Chondrocyte (in vitro differentiated cells): ENCODE results near the gene UCHL3. TPM values are rescaled to one million over a fixed set of nuclear protein-coding genes. Genes with fewer than 3 reads are reported as not detected.
A peak's percentile ranks its signal among the peaks of the same experiment; 100 is the strongest.

Source experiments
- DNase-seq: peaks from one replicate; pipeline ENCODE4 v3.0.0; 2021; ENCODE audit warnings: mixed read lengths, low spot score
- H3K27ac Mint-ChIP-seq: one replicate; pipeline ENCODE4 v1.8.0; 2021; ENCODE audit warnings: mild to moderate bottlenecking, moderate library complexity, mixed read lengths; ENCODE audit not compliant: unreplicated experiment
- H3K27me3 Mint-ChIP-seq: 2 replicates; pipeline ENCODE4 v1.8.0; 2021; ENCODE audit warnings: low read depth, mixed read lengths
- H3K36me3 Mint-ChIP-seq: 2 replicates; pipeline ENCODE4 v1.8.0; 2021; ENCODE audit warnings: low read depth, mixed read lengths
- H3K4me1 Mint-ChIP-seq: 2 replicates; pipeline ENCODE4 v1.8.0; 2021; ENCODE audit warnings: low read depth, mild to moderate bottlenecking, mixed read lengths
- H3K4me3 Mint-ChIP-seq: one replicate; pipeline ENCODE4 v1.8.0; 2021; ENCODE audit warnings: mild to moderate bottlenecking, moderate library complexity, mixed read lengths; ENCODE audit not compliant: unreplicated experiment
- H3K9me3 Mint-ChIP-seq: 2 replicates; pipeline ENCODE4 v1.8.0; 2021; ENCODE audit warnings: low read depth, mixed read lengths
- CTCF ChIP-seq: fragments of 200-600 bp; sonication (generic); IDR thresholded peaks from 2 replicates; pipeline ENCODE4 v1.5.0; 2021; ENCODE audit warnings: antibody characterized with exemption, mild to moderate bottlenecking, moderate library complexity
- total RNA-seq: library from RNA; stranded (reverse); gene quantifications from 3 replicates; pipeline ENCODE4 v1.2.1, GENCODE V29; 2021

UCHL3 gene
- total RNA-seq, 1 donor from 2014 or later, result 29.5 TPM

GRCh38 chr13:75643182-75643581 is 93.6 kb downstream of the UCHL3 start:
- no peak overlapping the region for H3K4me3 Mint-ChIP-seq
- no peaks in the 10 kb centered on the region for H3K27me3 Mint-ChIP-seq
- H3K4me1 Mint-ChIP-seq, result peaks cover 74% of the 10 kb centered on the region
- peaks cover 12% of the 10 kb centered on the region for H3K36me3 Mint-ChIP-seq
- DNase-seq, result no peak
- no peak for TF ChIP-seq CTCF
- H3K27ac Mint-ChIP-seq, result no peak overlapping the region
- no peaks in the 10 kb centered on the region for H3K9me3 Mint-ChIP-seq

DNA sequence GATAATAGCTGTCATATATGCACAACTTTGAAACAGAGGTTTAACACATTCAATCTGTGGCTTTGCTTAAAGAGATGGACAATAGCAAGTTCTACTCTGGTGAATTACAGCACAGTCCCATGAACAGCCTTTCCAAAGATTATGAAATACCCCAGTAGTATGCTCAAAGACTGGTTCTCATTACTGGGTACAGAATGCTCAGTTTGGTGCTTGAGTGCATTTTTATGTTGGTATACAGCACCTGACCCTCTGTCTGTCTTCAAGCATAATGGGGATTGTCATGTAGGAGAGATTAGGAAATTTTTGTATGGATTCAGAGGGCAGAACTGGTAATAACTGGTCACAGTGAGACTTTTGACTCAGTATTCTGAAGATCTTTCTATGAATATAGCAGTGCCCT is 94.1 kb downstream of the UCHL3 start:
- TF ChIP-seq CTCF, result no peak
- no peaks in the 10 kb centered on the region for H3K9me3 Mint-ChIP-seq
- H3K27ac Mint-ChIP-seq, result no peak overlapping the region
- H3K4me1 Mint-ChIP-seq, result peaks cover 73% of the 10 kb centered on the region
- H3K36me3 Mint-ChIP-seq, result peaks cover 16% of the 10 kb centered on the region
- no peak overlapping the region for H3K4me3 Mint-ChIP-seq
- DNase-seq, result no peak
- H3K27me3 Mint-ChIP-seq, result no peaks in the 10 kb centered on the region

DNA sequence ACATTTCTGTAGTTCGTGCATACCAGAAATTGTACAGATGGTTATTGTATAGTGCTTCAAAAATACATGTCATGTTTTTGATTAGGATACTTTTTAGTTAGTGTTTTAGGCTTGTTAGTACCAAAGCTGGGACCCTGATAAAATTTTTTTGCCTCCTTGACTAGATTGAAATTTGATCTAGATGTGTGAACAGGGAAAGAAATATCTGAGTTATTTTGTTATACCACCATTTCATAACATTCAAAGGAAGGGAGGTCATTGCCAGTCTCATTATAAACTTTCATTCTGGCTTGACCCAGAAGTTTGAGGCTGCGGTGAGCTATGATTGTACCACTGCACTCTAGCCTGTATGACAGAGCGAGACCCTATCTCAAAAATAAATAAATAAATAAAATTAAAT is 95.5 kb downstream of the UCHL3 start:
- TF ChIP-seq CTCF, result no peak
- Mint-ChIP-seq H3K4me1 (peaks cover 69% of the 10 kb centered on the region), H3K27me3 (no peaks in the 10 kb centered on the region), H3K27ac (peak overlapping the region; percentile 58), H3K9me3 (no peaks in the 10 kb centered on the region), H3K36me3 (peaks cover 22% of the 10 kb centered on the region), H3K4me3 (no peak overlapping the region)
- no peak for DNase-seq

DNA sequence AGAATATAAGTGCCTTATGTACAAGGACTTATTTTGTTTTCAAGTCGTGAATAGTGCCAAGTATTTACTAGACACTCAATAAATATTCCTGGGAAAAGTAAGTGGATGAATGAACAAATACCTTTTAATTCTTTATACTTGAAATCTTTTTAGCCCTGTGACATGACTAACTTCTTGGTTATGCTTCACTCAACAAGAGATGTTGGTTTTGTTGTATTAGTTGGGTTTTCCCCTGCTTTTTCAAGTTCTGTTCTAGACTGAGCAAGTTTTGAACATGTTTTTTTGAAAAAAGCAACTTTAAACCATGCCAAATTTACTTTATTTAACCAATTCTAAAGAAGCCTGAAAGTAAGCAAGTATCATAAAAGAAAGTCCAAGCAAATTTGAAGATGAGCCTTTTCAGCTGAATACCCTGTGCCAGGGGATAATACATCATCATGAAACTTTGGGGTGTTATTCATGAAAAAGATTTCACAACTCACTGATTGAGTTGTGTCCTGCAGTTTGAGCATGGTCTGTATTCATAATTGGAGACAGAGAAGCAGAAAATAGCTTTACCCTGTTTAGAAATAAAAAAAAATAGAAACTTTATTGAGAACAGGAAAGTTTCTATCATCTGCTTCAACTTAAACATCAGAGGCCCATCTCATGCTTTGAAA is 97.7 kb downstream of the UCHL3 start:
- H3K4me1 Mint-ChIP-seq, result peaks cover 67% of the 10 kb centered on the region
- no peak for TF ChIP-seq CTCF
- peak overlapping the region; percentile 75 for H3K27ac Mint-ChIP-seq
- peaks cover 21% of the 10 kb centered on the region for H3K36me3 Mint-ChIP-seq
- no peaks in the 10 kb centered on the region for H3K9me3 Mint-ChIP-seq
- no peak overlapping the region for H3K4me3 Mint-ChIP-seq
- DNase-seq, result no peak
- no peaks in the 10 kb centered on the region for H3K27me3 Mint-ChIP-seq

- no peak overlapping the region for H3K27ac Mint-ChIP-seq
- no peak for TF ChIP-seq CTCF
- H3K4me1 Mint-ChIP-seq, result peaks cover 72% of the 10 kb centered on the region
- no peak for DNase-seq
- peaks cover 21% of the 10 kb centered on the region for H3K36me3 Mint-ChIP-seq
- H3K9me3 Mint-ChIP-seq, result no peaks in the 10 kb centered on the region
- H3K27me3 Mint-ChIP-seq, result no peaks in the 10 kb centered on the region
- H3K4me3 Mint-ChIP-seq, result no peak overlapping the region
Measured at GRCh38 chr13:75648446-75648845, 98.9 kb downstream of the UCHL3 start.
